Brain pericyte (primary cell): Measurements from ENCODE around the gene PDE10A.

Experiments
- DNase-seq: peaks from one replicate; pipeline ENCODE4 v3.0.0-alpha.2; 2012; ENCODE audit warnings: low read depth, low spot score

PDE10A gene

GRCh38 chr6:165678904-165679303 lies 15.9 kb upstream of the PDE10A start:
- no peak for DNase-seq

GRCh38 chr6:165678429-165678828 lies 15.4 kb upstream of the PDE10A start:
- DNase-seq = no peak

DNA sequence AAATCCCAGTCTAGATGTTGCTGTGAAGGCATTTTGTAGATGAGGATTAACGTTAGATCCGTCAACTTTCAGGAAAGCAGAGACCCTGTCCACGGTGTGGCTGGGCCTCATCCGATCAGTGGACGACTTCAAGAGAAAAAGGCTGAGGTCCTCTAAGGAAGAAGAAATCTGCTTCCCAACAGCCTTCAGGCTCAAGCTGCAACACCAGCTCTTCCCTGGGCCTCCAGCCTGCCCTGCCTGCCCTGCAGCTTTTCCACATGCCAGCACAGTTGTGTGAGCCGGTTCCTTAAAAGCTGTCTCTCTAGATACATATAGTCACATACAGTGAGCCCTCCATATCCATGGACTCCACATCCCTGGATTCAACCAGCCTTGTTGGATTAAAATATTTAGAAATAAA lies 14.1 kb upstream of the PDE10A start:
- no peak for DNase-seq

DNA sequence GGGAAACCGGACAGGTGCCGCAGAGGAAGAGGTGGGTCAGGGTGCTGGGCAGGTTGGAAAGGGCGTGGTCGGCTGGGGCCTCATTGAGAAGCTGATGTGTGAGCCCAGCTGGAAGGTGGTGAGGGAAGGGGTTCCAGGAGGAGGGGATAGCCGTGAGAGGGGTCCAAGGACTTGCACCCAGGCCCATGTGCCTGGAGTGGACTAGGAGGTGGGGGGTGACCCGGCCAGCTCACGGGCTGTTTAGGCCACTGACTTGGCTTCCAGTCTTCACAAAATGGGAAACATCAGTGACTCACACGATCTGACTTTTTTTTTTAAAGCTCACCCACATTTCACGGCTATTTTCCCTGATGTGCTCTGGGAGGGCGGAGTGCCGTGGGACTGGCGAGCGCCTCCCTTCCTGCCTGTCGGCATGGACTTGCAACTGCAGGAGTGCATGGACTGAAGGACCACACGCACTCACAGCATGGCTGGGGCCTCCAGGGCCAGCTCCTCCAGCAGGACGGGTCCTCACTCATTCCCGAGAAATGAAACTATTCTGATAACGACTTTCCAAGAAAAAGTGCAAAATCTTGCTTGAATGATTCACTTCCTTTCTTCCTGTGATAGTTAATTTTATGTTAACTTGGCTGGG lies 13.5 kb upstream of the PDE10A start:
- no peak for DNase-seq

DNA sequence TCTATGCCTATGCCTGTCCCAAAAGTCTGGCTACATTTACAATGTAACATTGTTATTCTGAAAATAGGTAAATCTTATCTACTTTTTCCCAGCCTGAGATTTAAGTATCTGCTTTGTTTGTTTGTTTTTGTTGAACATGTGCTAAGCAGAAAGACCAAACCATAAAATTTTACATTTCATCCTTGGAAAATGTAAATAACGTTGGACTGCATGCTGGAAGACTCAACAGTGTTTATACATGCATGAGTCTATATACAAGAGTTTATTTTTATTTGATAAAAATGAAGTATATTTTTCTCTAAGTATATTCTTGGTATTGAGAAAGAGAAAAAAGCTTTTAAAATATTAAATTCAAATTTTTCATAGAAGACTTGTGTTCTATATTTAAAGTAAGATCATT lies 12.1 kb upstream of the PDE10A start:
- DNase-seq = no peak

DNA sequence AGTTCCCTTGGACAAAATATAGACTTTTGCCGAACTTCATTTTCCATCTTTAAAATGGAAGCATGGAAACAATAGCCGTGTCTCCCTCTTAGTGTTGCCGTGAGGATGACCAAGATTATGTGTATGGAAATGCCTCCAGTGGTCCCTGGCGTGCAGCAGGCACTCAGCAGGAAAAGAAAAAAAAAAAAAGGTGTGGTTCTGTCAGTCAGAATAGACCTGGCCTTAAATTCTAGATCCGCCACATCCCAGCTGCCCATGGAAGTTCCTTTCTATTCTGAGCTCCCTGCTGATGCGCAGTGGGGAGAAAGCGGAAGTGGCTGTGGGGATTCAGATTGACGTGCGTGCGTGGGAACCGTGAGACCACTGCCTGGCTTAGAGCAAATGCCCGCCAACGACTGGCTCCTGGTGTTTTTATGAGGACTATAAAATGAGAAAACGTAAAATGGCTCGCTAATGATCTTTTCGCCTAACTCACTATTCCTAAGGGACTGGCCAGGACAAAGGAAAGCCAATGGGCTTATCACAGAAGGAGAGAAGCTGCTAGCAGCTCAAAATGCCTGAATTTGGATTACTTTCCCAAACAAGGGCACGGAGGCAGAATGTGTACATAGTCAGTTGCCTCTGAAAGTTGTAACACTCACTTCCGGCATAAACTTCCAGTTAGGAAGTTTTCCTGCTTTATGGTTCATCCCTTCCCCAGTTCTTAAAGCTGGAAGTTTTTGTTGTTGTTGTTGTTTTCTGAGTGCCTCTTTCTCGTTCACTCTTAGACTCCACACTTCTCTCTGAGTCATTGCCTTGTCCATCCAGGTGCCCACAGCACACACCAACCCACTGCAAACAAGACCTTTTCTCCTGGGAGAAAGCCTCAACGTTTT lies 11.4 kb upstream of the PDE10A start:
- no peak for DNase-seq

DNA sequence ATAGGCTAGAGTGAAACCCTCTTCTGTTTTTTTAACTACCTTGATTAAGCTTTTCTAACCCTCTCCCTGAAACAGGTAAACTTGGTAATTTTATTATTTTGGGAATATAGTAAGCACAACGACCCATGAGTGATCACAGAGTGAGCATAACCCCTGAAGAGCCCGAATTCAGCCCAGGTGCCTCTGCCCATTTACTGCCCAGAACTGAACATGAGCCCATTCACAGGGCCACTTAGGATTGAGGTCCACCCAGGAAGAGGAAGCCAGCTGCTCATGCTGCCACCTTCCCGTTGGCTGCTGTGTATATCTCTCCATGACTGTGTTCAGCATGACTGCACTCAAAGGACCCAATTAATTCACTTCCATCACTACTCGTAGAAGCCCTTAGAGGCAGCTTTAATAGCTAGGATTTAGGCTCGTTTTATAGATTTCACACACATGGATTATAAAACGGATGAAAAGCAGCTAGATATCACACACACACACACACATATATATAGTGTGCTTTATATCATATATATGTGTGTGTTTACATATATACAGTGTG lies 8.3 kb upstream of the PDE10A start:
- no peak for DNase-seq

DNA sequence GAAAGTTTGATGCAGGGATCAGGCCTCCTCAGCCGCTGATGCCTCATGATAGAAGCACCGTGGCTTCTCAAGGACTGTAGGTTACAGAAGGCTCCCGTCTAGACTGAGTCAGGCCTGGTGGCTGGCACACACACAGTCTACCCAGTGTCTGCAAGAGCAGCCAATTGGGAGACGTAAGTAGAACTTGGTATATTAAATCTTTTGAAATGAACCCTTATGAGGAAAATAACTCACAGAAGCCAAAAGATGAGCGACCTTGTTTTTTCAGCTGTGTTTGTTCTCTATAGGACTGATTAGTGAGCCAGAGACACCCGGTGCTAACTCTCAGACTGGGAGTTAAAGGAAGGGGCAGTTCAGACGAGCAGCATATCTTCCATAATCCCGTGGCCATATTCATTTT lies 5.9 kb upstream of the PDE10A start:
- DNase-seq = peak; percentile 56

GRCh38 chr6:165665384-165665672 lies 2.3 kb upstream of the PDE10A start:
- DNase-seq = no peak

DNA sequence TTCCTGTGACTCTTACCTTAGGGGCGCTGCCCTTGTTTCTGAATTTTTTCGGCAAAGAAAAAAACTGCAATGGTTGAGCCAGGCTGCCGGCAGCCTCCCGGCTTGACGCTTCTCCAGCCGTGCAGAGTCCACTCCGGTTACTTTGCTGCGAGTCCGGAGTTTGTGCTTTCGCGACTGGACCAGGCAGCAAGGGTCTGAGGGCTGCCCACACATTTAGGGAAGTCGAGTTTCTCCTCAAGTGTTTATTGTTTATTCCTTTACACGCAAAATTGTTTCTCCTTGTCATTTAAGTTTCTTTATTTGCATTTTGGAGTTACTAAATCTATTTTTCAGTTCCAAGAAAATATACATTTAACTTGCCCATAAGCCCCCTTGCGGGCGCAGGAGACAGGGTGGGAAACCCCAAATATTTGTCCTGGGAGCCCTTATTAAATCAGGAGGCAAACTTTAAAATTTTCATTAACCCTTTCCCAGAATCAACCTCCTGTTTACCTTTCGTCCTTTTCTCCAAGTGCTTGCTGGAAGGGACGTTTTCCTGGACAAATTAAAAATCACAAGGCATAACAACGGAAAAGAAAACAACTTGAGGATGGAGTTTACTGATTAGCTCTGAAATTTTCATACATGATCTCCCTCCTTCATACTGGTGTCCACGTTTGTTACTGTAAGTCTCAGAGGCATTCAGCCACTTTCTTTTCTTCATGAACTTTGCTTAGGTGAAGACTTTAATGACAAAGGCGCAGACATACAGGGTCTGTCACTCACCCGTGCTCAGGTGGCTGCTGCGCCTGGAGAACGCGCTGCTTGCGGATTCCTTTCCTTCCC lies 1.7 kb upstream of the PDE10A start:
- DNase-seq = no peak

GRCh38 chr6:165663736-165664558 lies 906 bp upstream of the PDE10A start:
- no peak for DNase-seq

DNA sequence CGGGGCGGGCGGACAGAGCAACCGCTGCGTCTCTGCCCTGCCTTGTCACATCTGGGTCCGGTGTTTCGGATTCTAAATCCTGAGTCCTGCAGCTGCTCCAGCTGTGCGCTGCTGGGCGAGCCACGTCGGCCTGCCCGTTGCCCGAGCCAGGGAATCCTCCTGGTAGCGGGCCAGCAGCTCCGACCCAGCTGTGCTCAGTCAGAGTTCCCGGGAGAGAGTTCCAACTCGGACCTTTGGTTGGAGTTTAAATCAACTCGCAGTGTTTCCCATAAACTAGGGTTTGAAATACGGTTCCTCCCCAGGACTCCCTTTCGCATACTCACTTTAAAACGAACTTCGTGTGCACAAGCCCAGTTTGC lies 315 bp upstream of the PDE10A start:
- DNase-seq = peak; percentile 46

DNA sequence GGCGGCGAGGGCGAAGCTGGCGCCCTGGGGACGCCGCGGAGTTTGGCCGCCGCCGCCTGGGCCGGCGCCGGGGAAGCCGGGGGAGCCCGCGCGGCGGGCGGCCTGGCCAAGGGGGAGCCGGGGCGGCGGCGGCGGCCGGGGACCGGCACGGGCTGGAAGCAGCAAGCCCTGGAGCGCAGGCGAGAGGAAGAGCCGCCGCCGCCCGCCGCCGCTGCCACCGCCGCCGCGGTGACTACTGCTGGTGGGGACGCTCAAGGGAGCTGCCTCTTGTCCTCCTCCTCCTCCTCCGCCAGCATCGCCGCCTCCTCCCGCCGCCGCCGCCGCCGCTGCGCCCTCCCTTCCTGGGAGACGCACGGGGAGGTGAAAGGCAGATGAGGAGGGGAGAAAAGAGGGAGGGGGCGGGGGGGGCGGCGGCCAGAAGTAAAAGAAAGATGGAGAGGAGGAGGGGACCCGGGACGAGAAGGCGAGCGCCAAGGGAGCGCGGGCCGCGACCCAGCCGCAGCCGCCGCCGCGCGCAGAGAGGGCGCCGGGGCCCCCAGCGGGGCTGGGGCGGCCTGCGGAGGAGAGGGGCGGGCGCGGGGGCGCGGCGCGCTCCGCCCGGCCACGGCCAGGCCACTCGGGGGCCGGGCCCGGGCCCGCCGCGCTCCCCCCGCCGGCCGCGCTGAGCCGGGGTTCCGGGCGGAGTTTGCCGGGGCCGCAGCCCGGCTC lies 846 bp downstream of the PDE10A start:
- no peak for DNase-seq

DNA sequence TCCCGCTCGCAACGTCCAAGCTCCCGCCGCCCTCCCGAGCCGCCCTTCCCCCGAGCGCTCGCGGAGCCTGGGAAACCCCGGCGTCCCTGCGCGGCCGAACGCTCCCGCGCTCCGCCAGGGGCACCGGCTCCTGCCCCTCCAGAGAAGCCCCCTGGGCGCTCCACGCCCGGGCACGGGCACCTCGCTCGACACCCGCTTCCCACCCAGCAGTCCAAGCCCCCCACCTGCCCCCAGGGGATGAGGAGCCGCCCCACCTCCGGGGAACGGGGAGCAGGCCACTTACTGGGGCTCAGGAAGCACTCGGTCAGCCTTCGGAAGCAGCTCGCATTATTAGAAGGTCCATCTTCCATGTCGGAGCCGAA lies 1.4 kb downstream of the PDE10A start:
- DNase-seq = no peak

GRCh38 chr6:165660857-165661663 lies 2.0 kb downstream of the PDE10A start:
- no peak for DNase-seq

- no peak for DNase-seq
Measured at GRCh38 chr6:165659945-165660856, 2.8 kb downstream of the PDE10A start.

- DNase-seq = no peak
Measured at GRCh38 chr6:165658395-165659058, 4.5 kb downstream of the PDE10A start.

GRCh38 chr6:165657325-165657680 lies 5.7 kb downstream of the PDE10A start:
- no peak for DNase-seq
